K562 (cell line): ENCODE data around the gene PLXDC1.

Experiments used
- CEBPB ChIP-seq: fragments of 450-650 bp; IDR thresholded peaks from 2 replicates; pipeline ENCODE4 v1.6.1; 2016; ENCODE audit warnings: missing genetic modification characterization, missing compliant biosample characterization
- CREB1 ChIP-seq, 2 experiments: sonication (generic) in 1 of 2; formaldehyde crosslinking in 1 of 2; IDR thresholded peaks; 2 replicates each; pipeline versions ENCODE4 v1.6.1 to v1.8.0; 2012 to 2022; ENCODE audit warnings: inconsistent platforms in 1 of 2, mild to moderate bottlenecking in 1 of 2, missing genetic modification reagents in 1 of 2, moderate library complexity in 1 of 2
- FOXK1 ChIP-seq: sonication (generic); formaldehyde crosslinking; IDR thresholded peaks from 2 replicates; pipeline ENCODE4 v1.8.0; 2022; ENCODE audit warnings: missing genetic modification reagents, mild to moderate bottlenecking, borderline replicate concordance
- KAT8 ChIP-seq: fragments of 450-650 bp; IDR thresholded peaks from 2 replicates; pipeline ENCODE4 v1.6.1; 2016; ENCODE audit warnings: low read depth, mild to moderate bottlenecking
- MXI1 ChIP-seq: IDR thresholded peaks from 2 replicates; pipeline ENCODE4 v1.6.1; 2011; ENCODE audit warnings: low read depth, mild to moderate bottlenecking, improper control_type of control experiment, low read length
- NR3C1 ChIP-seq: sonication (generic); formaldehyde crosslinking; IDR thresholded peaks from 2 replicates; pipeline ENCODE4 v1.8.1; 2022; ENCODE audit warnings: missing genetic modification reagents
- THRAP3 ChIP-seq: fragments of 450-650 bp; IDR thresholded peaks from 2 replicates; pipeline ENCODE4 v1.6.1; 2016; ENCODE audit warnings: mild to moderate bottlenecking, inconsistent platforms, borderline replicate concordance
- XRCC5 ChIP-seq: fragments of 200-400 bp; formaldehyde crosslinking; IDR thresholded peaks from 2 replicates; pipeline ENCODE4 v1.6.1; 2017; ENCODE audit warnings: low read depth, mild to moderate bottlenecking, low read length
- TF ChIP-seq, protein P1 (sequence below), 2 experiments: fragments of 450-650 bp in 1 of 2; IDR thresholded peaks; 2 replicates each; pipeline ENCODE4 v1.6.1; 2011 to 2017; ENCODE audit warnings: low read depth in 2 of 2, antibody characterized with exemption in 1 of 2, borderline replicate concordance in 1 of 2, low read length in 1 of 2, mild to moderate bottlenecking in 1 of 2, mixed read lengths in 1 of 2; ENCODE audit not compliant: control insufficient read depth in 1 of 2
- TF ChIP-seq, protein P2 (sequence below): sonication (generic); formaldehyde crosslinking; IDR thresholded peaks from 2 replicates; pipeline ENCODE4 v1.8.1; 2022; ENCODE audit warnings: missing genetic modification reagents

- TF ChIP-seq MXI1 (no peak), KAT8 (no peak), XRCC5 (no peak), THRAP3 (no peak), CEBPB (tag) (no peak), CREB1 (IDR thresholded peaks at IDR 0.05) (no peak), CREB1 (CRISPR knock-in tag; IDR thresholded peaks at IDR 0.05) (no peak), FOXK1 (CRISPR knock-in tag) (no peak), NR3C1 (no peak)
- TF ChIP-seq, protein P1, sequence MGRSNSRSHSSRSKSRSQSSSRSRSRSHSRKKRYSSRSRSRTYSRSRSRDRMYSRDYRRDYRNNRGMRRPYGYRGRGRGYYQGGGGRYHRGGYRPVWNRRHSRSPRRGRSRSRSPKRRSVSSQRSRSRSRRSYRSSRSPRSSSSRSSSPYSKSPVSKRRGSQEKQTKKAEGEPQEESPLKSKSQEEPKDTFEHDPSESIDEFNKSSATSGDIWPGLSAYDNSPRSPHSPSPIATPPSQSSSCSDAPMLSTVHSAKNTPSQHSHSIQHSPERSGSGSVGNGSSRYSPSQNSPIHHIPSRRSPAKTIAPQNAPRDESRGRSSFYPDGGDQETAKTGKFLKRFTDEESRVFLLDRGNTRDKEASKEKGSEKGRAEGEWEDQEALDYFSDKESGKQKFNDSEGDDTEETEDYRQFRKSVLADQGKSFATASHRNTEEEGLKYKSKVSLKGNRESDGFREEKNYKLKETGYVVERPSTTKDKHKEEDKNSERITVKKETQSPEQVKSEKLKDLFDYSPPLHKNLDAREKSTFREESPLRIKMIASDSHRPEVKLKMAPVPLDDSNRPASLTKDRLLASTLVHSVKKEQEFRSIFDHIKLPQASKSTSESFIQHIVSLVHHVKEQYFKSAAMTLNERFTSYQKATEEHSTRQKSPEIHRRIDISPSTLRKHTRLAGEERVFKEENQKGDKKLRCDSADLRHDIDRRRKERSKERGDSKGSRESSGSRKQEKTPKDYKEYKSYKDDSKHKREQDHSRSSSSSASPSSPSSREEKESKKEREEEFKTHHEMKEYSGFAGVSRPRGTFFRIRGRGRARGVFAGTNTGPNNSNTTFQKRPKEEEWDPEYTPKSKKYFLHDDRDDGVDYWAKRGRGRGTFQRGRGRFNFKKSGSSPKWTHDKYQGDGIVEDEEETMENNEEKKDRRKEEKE (IDR thresholded peaks at IDR 0.05; ENCODE audit: borderline replicate concordance in 1 of 2, control insufficient read depth in 1 of 2, low read depth in 2 of 2, low read length in 1 of 2), result no peak
- TF ChIP-seq, protein P2, sequence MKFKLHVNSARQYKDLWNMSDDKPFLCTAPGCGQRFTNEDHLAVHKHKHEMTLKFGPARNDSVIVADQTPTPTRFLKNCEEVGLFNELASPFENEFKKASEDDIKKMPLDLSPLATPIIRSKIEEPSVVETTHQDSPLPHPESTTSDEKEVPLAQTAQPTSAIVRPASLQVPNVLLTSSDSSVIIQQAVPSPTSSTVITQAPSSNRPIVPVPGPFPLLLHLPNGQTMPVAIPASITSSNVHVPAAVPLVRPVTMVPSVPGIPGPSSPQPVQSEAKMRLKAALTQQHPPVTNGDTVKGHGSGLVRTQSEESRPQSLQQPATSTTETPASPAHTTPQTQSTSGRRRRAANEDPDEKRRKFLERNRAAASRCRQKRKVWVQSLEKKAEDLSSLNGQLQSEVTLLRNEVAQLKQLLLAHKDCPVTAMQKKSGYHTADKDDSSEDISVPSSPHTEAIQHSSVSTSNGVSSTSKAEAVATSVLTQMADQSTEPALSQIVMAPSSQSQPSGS (CRISPR knock-in tag), result no peak
Measured at GRCh38 chr17:39100530-39100929, 50.9 kb downstream of the PLXDC1 start.
